ENCODE data around the gene LYST. TPM values are rescaled to one million over a fixed set of nuclear protein-coding genes. Genes with fewer than 3 reads are reported as not detected.

LYST gene
- total RNA-seq: 14.5 and 16.4 TPM in 2 replicates

GRCh38 chr1:235866205-235866912 is at the start of gene LYST:
LYST (minus strand) TSS chr1:235866906; CDS start chr1:235830417, 36,489 bp downstream.

GRCh38 chr1:235649368-235650163 is 217.1 kb downstream of the LYST start, which contains the start of gene GNG4:
GNG4 (minus strand) TSS chr1:235649784; CDS start chr1:235583838, 65,946 bp downstream.

Other genes starting within 250 kb of the LYST start
- 0.25 and 0.34 TPM in 2 replicates for gene GNG4, start 217.1 kb downstream of the LYST start, total RNA-seq
- 675 and 721 TPM in 2 replicates for gene NID1, start 198.2 kb upstream of the LYST start, total RNA-seq

Data from cardiac ventricle fibroblast (primary cell).